H9 (cell line): Measurements from ENCODE around the gene SCAF8. TPM values are rescaled to one million over a fixed set of nuclear protein-coding genes. Genes with fewer than 3 reads are reported as not detected.

ENCODE experiments used
- DNase-seq: peaks from one replicate; pipeline ENCODE4 v3.0.0-alpha.2; 2017
- H2AFZ ChIP-seq: one replicate; pipeline ENCODE4 v1.6.1; 2013; ENCODE audit warnings: mild to moderate bottlenecking, low read length, control low read depth, moderate library complexity
- H2AK5ac ChIP-seq: 2 replicates; pipeline ENCODE4 v1.6.1; 2013; ENCODE audit warnings: low read length, control low read depth, mixed read lengths; ENCODE audit not compliant: insufficient read length
- H2BK120ac ChIP-seq: one replicate; pipeline ENCODE4 v1.6.1; 2013; ENCODE audit warnings: low read depth, mild to moderate bottlenecking, low read length, control low read depth, inconsistent platforms; ENCODE audit not compliant: poor library complexity, severe bottlenecking
- H2BK12ac ChIP-seq: 2 replicates; pipeline ENCODE4 v1.6.1; 2013; ENCODE audit warnings: low read length, control low read depth, mixed read lengths, low read depth; ENCODE audit not compliant: insufficient read length
- H2BK15ac ChIP-seq: 2 replicates; pipeline ENCODE4 v1.6.1; 2013; ENCODE audit warnings: low read depth, low read length, control low read depth
- H2BK20ac ChIP-seq: one replicate; pipeline ENCODE4 v1.6.1; 2013; ENCODE audit warnings: low read depth, mild to moderate bottlenecking, low read length, control low read depth, inconsistent platforms; ENCODE audit not compliant: poor library complexity, severe bottlenecking
- H2BK5ac ChIP-seq: 2 replicates; pipeline ENCODE4 v1.6.1; 2013; ENCODE audit warnings: low read length, control low read depth, mixed read lengths; ENCODE audit not compliant: insufficient read length
- H3K14ac ChIP-seq: 2 replicates; pipeline ENCODE4 v1.6.1; 2013; ENCODE audit warnings: low read length, control low read depth; ENCODE audit not compliant: insufficient read depth
- H3K18ac ChIP-seq: 2 replicates; pipeline ENCODE4 v1.6.1; 2013; ENCODE audit warnings: low read depth, mild to moderate bottlenecking, mixed read lengths, low read length, control low read depth; ENCODE audit not compliant: insufficient read length
- H3K23ac ChIP-seq: 2 replicates; pipeline ENCODE4 v1.6.1; 2013; ENCODE audit warnings: low read length, control low read depth, mixed read lengths, low read depth; ENCODE audit not compliant: insufficient read length
- H3K23me2 ChIP-seq: 2 replicates; pipeline ENCODE4 v1.6.1; 2013; ENCODE audit warnings: low read depth, mild to moderate bottlenecking, mixed read lengths, low read length, control low read depth; ENCODE audit not compliant: insufficient read length, poor library complexity, severe bottlenecking
- H3K27ac ChIP-seq: 2 replicates; pipeline ENCODE4 v1.5.1; 2013; ENCODE audit warnings: low read length, control low read depth, mixed read lengths, low read depth; ENCODE audit not compliant: insufficient read length
- H3K27me3 ChIP-seq: 2 replicates; pipeline ENCODE4 v1.6.1; 2013; ENCODE audit warnings: low read length, control low read depth, inconsistent platforms; ENCODE audit not compliant: insufficient read depth
- H3K4ac ChIP-seq: 2 replicates; pipeline ENCODE4 v1.6.1; 2013; ENCODE audit warnings: low read depth, mild to moderate bottlenecking, control low read depth, inconsistent platforms, low read length, moderate library complexity
- H3K4me1 ChIP-seq: 2 replicates; pipeline ENCODE4 v1.6.1; 2013; ENCODE audit warnings: low read length, control low read depth, inconsistent platforms; ENCODE audit not compliant: insufficient read depth
- H3K4me2 ChIP-seq: 2 replicates; pipeline ENCODE4 v1.6.1; 2013; ENCODE audit warnings: low read length, control low read depth, mixed read lengths; ENCODE audit not compliant: insufficient read length, insufficient read depth
- H3K56ac ChIP-seq: 2 replicates; pipeline ENCODE4 v1.6.1; 2013; ENCODE audit warnings: low read depth, mild to moderate bottlenecking, mixed read lengths, low read length, control low read depth; ENCODE audit not compliant: insufficient read length
- H3K79me1 ChIP-seq: 2 replicates; pipeline ENCODE4 v1.6.1; 2013; ENCODE audit warnings: low read depth, mild to moderate bottlenecking, moderate library complexity, low read length, control low read depth, inconsistent platforms; ENCODE audit not compliant: insufficient read depth, poor library complexity, severe bottlenecking
- H3K79me2 ChIP-seq: 2 replicates; pipeline ENCODE4 v1.6.1; 2013; ENCODE audit warnings: low read length, control low read depth, inconsistent platforms; ENCODE audit not compliant: insufficient read depth
- H3K9ac ChIP-seq: 2 replicates; pipeline ENCODE4 v1.6.1; 2013; ENCODE audit warnings: low read length, control low read depth, mixed read lengths; ENCODE audit not compliant: insufficient read length; ENCODE audit errors: extremely low read depth
- H3K9me3 ChIP-seq: one replicate; pipeline ENCODE4 v1.6.1; 2013; ENCODE audit warnings: low read depth, low read length, inconsistent platforms; ENCODE audit not compliant: control insufficient read depth
- H3T11ph ChIP-seq: one replicate; pipeline ENCODE4 v1.6.1; 2013; ENCODE audit warnings: mild to moderate bottlenecking, low read length, control low read depth, inconsistent platforms
- H4K20me1 ChIP-seq: one replicate; pipeline ENCODE4 v1.6.1; 2013; ENCODE audit not compliant: control insufficient read depth, insufficient read length, insufficient read depth
- H4K5ac ChIP-seq: 2 replicates; pipeline ENCODE4 v1.6.1; 2013; ENCODE audit warnings: low read depth, mild to moderate bottlenecking, mixed read lengths, low read length, control low read depth; ENCODE audit not compliant: insufficient read length
- H4K8ac ChIP-seq: replicated peaks from 2 replicates; pipeline ENCODE4 v1.6.1; 2013; ENCODE audit warnings: low read length, control low read depth, mixed read lengths, low read depth; ENCODE audit not compliant: insufficient read length
- H4K91ac ChIP-seq: 2 replicates; pipeline ENCODE4 v1.6.1; 2013; ENCODE audit warnings: low read depth, mild to moderate bottlenecking, moderate library complexity, mixed read lengths, low read length, control low read depth; ENCODE audit not compliant: insufficient read length
- H3K27ac Mint-ChIP-seq, 3 experiments: 2 replicates in 2 of 3; 3 replicates in 1 of 3; pipeline ENCODE4 v1.8.0; 2020 to 2021; ENCODE audit warnings: mixed read lengths in 3 of 3, mild to moderate bottlenecking in 1 of 3, moderate library complexity in 1 of 3
- H3K27me3 Mint-ChIP-seq: 2 replicates; pipeline ENCODE4 v1.8.0; 2021; ENCODE audit warnings: low read depth, mild to moderate bottlenecking, moderate library complexity, mixed read lengths
- H3K36me3 Mint-ChIP-seq, 3 experiments: 2 replicates in 2 of 3; 3 replicates in 1 of 3; pipeline ENCODE4 v1.8.0; 2020 to 2021; ENCODE audit warnings: low read depth in 3 of 3, mixed read lengths in 3 of 3; ENCODE audit not compliant: insufficient read depth in 1 of 3
- H3K4me1 Mint-ChIP-seq, 2 experiments: 2 replicates each; pipeline ENCODE4 v1.8.0; 2020; ENCODE audit warnings: mixed read lengths in 2 of 2
- H3K4me3 Mint-ChIP-seq, 2 experiments: 2 replicates in 1 of 2; 3 replicates in 1 of 2; pipeline ENCODE4 v1.8.0; 2020 to 2021; ENCODE audit warnings: mild to moderate bottlenecking in 2 of 2, mixed read lengths in 2 of 2, moderate library complexity in 1 of 2
- H3K9me3 Mint-ChIP-seq, 2 experiments: 2 replicates in 1 of 2; 3 replicates in 1 of 2; pipeline ENCODE4 v1.8.0; 2020; ENCODE audit warnings: mild to moderate bottlenecking in 2 of 2, mixed read lengths in 2 of 2, moderate library complexity in 1 of 2
- CTCF ChIP-seq: fragments of 200-600 bp; sonication (generic); conservative IDR thresholded peaks from 3 replicates; pipeline ENCODE4 v1.8.0; 2021; ENCODE audit warnings: antibody characterized with exemption, mild to moderate bottlenecking
- WGBS: extraction: QIAGEN DNeasy Blood & Tissue Kit; methylation state at CpG from one replicate; pipeline ENCODE4 v1.1.7; 2013; ENCODE audit warnings: missing lambda C conversion rate, low lambda C conversion rate, mixed read lengths; ENCODE audit not compliant: insufficient read length; ENCODE audit errors: extremely low coverage; 5-methylcytosine and 5-hydroxymethylcytosine counted together
- total RNA-seq: library from RNA; stranded (reverse); gene quantifications from 2 replicates; pipeline ENCODE4 v1.2.1, GENCODE V29; 2021

The SCAF8 gene
- total RNA-seq, 1 experiment from 2014 or later, result 78.5 TPM

GRCh38 chr6:154791556-154792317 lies 58.5 kb downstream of the SCAF8 start:
- WGBS, result no CpG with 5 or more reads among the region's 5 CpGs
- Histone ChIP-seq H2BK12ac (no peak overlapping the region), H2BK5ac (no peak overlapping the region), H4K20me1 (no peaks in the 10 kb centered on the region), H4K5ac (no peak overlapping the region), H2BK120ac (no peak overlapping the region), H3K14ac (no peak overlapping the region), H3K27me3 (no peaks in the 10 kb centered on the region), H2AFZ (no peak overlapping the region), H4K91ac (no peak overlapping the region), H3K9ac (no peak overlapping the region), H3K27ac (no peak overlapping the region), H3K23ac (no peak overlapping the region), H3K79me1 (no peaks in the 10 kb centered on the region), H2AK5ac (no peak overlapping the region), H3T11ph (no peak overlapping the region), H3K79me2 (no peaks in the 10 kb centered on the region; the same call in 1 of the 2 replicates), H3K4me2 (no peak overlapping the region), H3K23me2 (no peaks in the 10 kb centered on the region), H3K9me3 (no peaks in the 10 kb centered on the region), H3K4me1 (no peaks in the 10 kb centered on the region), H3K56ac (no peak overlapping the region), H3K18ac (no peak overlapping the region), H2BK15ac (no peak overlapping the region), H4K8ac (no peak overlapping the region), H3K4ac (no peak overlapping the region), H2BK20ac (no peak overlapping the region)
- Mint-ChIP-seq H3K27me3 (no peaks in the 10 kb centered on the region), H3K27ac (no peak overlapping the region), H3K4me3 (no peak overlapping the region), H3K36me3 (peaks cover 25 to 66% (median 59%) of the 10 kb centered on the region in 3 experiments), H3K9me3 (no peaks in the 10 kb centered on the region), H3K4me1 (peaks cover 3 to 7% of the 10 kb centered on the region in 2 experiments; a peak in 2 of 4 replicates)
- TF ChIP-seq CTCF, result no peak
- no peak for DNase-seq
